GM12873 (cell line): ENCODE data around the gene NFAT5.

ENCODE experiments used
- TF ChIP-seq, protein P1 (sequence below): IDR thresholded peaks from 2 replicates; pipeline ENCODE4 v1.5.1; 2012; ENCODE audit warnings: low read depth, mild to moderate bottlenecking, moderate library complexity, low read length, control low read depth; ENCODE audit not compliant: insufficient read depth; ENCODE audit errors: missing control alignments

Gene NFAT5

DNA sequence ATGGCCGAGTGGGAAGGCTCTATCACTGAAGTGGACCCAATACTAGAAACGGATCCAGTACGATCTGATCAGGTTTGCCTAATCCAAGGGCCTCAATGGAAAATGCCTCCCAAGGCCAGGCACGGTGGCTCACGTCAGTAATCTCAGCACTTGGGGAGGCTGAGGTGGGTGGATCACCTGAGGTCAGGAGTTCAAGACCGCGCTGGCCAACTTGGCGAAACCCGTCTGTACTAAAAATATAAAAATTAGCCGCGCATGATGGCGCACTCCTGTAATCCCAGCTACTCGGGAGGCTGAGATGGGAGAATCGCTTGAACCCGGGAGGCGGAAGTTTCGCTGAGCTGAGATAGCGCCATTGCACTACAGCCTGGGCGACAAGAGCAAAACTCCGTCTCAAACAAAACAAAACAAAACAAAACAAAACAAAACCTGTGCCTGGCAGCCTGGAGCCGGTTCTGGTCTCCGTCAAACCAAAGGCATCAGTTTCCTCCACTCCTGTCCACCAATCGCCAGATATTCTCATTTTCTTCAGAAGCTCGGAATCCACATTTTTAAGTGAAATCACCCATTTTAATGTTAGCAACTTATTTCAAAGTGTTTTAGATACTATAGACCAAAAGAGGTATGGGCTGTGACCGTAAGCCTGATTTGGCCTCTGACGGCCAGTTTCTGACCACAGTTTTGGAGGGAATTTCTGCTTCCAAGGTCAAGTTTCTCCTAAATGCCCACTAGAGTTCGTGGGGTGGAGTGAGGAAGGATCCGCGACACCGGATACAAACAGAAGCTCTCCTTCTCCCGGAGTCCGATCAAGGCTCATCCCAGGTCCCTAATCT, 159.9 kb downstream of the NFAT5 start:
- TF ChIP-seq, protein P1, sequence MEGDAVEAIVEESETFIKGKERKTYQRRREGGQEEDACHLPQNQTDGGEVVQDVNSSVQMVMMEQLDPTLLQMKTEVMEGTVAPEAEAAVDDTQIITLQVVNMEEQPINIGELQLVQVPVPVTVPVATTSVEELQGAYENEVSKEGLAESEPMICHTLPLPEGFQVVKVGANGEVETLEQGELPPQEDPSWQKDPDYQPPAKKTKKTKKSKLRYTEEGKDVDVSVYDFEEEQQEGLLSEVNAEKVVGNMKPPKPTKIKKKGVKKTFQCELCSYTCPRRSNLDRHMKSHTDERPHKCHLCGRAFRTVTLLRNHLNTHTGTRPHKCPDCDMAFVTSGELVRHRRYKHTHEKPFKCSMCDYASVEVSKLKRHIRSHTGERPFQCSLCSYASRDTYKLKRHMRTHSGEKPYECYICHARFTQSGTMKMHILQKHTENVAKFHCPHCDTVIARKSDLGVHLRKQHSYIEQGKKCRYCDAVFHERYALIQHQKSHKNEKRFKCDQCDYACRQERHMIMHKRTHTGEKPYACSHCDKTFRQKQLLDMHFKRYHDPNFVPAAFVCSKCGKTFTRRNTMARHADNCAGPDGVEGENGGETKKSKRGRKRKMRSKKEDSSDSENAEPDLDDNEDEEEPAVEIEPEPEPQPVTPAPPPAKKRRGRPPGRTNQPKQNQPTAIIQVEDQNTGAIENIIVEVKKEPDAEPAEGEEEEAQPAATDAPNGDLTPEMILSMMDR: no peak

DNA sequence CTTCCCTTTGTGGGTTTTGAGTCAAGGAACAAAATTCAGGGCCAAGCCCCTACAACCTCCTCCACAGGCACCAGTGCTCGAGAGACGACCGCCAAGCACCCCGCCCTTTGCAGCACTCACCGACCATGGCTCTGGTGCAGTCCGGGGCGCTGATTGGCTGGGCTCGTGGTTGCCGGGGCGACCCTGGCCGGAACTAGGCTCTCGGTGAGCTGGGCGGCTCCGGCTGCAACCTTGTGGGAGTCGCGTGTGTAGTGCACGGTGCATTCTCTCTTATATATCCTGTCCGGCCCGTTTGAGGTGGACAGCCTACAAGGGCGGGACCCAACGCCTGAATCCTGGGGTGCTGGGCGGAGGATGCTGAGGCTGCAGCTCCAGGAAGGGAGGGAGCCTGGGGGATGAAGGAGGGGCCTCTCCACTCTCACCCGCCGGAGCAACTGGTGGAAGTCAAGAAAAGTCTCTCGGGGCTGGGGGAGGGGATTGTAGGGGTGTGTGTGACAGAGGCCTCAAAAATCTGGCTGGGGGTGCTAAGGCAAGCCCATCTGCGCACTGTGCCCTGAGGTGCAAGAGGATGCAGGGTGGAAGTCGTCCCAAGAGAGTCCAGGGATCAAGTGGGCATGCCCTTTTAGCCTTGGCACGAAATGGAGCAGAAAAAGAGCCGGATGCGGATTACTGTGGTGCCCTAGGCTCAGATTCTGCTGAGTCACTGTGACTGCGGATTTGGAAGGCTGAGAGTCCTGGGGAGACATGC, 160.7 kb downstream of the NFAT5 start, which contains the start of gene NQO1:
Gene NQO1 (minus strand): TSS at position 248 of the 748 bp plus-strand sequence. CDS start 121 bp downstream, at position 127.
- TF ChIP-seq, protein P1: no peak

- TF ChIP-seq, protein P1: no peak
These were observed 162.1 kb downstream of the NFAT5 start for GRCh38 chr16:69727916-69728270.

DNA sequence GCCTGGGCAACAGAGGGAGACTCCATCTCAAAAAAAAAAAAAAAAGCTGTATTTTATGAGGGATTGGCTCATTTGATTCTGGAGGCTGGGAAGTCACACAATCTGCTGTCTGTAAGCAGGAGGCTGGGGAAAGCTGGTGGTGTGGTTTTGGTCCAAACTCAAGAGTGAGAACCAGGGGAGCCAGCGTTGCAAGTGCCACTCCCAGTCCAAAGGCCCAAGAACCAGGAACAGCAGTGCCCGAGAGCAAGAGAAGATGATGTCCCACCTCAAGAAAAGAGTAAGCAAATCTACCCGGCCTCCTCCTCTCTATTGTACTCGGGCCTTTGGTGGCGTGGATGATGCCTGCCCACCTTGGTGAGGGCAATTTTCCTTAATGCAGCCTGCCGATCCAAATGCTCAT, 166.3 kb downstream of the NFAT5 start:
- TF ChIP-seq, protein P1: no peak

DNA sequence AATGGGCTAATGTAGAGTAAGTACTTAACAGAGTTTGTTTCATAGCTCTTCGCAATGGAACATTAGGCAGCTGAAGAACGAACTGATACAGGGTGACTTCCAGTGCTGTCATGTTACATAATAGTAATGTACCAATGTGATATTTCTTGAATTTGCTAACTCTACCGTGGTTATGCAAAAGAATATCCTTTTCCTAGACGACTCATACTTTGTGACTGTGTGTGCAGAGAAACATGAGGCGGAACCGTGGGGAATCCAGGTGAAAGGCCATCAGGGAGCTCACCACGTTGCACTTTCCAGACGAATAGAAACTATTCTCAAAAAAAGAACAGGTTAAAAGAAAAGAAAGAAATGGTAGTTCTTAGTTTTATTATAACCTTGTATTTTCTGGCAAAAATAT, 175.8 kb downstream of the NFAT5 start:
- TF ChIP-seq, protein P1: no peak

DNA sequence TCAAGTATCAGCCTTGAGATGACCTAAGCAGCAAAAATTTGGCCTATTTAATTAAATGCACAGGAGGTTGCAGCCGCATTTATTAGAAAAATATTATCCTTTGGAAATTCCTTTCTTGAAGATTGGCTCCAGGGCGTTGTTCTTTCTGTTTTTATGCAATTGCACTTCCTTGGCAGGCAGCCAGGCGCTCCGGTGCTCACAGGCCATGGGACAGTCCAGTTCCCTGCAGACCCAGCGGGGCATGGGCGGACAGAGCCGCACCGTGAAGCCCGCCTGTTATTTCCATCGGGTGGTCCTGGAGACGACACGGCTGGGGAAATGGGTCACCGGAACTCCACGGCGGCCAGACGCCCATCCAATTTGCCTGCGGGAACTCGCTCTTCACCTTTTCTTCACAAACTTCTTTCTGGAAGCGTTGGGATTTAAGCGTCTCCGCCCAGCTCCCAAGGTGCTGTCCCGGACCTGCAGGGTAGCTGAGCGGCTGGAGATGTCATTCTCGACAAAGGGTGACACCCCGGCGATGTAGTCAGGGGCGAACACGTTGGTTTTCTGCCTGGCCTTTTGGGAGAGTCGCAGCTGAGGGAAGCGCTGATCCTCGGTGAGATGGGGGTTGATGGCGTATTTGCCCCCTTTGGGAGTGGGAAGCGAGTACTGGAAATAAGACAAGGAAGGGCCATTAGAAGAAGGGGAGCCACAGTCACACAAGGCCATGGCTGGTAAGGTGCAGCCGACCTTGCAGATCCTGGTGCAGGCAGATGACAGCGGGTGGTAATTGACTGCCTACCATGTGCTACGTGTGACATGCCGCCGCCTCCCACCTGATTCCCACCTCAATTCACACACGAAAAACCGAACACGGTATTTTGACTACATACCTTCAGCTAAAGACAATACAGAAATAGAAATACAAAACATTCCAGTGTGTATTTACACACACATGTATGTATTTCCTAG, 176.5 kb downstream of the NFAT5 start:
- TF ChIP-seq, protein P1: no peak
